Measurements from ENCODE around the gene SEMA6B. TPM values are rescaled to one million over a fixed set of nuclear protein-coding genes. Genes with fewer than 3 reads are reported as not detected.

SEMA6B gene
- total RNA-seq, 4 donors from 2014 or later = 2.6 to 12.8 (median 5.2) TPM

DNA sequence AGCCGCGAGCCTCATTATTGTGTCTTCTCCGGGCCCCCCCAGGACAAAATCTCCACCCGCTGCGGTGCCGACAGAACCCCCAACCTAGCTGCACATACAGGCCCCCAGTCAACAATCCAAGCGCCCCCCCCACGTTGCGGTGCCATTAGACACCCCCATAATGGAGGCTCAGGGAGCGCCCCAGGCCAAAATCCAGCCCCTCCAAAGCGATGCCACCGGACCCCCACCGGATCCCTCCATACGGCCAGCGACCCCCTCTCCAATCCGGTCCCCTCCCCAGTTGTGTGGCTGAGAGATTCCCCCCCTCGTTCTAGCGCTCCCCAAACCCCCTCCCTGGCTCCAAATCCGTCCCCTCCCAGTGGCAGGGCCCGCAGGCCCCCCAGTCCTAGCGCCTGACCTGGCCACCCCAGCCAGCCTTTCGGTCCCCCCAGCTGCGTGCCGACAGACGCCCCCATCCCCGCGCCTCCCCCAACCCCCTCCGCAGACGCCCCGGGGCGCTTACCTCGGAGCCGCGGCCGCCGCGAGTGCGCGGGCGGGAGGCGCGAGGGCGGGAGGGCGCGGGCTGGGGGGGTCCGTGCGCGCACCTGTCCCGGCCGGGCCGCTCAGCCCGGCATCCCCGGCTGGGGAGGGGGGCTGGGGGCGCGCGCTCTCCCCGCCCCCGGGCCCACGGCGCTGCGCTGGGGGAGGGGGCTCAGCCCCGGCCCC, 21.6 kb upstream of the SEMA6B start:
- TF ChIP-seq, protein P1, sequence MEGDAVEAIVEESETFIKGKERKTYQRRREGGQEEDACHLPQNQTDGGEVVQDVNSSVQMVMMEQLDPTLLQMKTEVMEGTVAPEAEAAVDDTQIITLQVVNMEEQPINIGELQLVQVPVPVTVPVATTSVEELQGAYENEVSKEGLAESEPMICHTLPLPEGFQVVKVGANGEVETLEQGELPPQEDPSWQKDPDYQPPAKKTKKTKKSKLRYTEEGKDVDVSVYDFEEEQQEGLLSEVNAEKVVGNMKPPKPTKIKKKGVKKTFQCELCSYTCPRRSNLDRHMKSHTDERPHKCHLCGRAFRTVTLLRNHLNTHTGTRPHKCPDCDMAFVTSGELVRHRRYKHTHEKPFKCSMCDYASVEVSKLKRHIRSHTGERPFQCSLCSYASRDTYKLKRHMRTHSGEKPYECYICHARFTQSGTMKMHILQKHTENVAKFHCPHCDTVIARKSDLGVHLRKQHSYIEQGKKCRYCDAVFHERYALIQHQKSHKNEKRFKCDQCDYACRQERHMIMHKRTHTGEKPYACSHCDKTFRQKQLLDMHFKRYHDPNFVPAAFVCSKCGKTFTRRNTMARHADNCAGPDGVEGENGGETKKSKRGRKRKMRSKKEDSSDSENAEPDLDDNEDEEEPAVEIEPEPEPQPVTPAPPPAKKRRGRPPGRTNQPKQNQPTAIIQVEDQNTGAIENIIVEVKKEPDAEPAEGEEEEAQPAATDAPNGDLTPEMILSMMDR (IDR thresholded peaks at IDR 0.05; ENCODE audit: low read depth) = no peak

DNA sequence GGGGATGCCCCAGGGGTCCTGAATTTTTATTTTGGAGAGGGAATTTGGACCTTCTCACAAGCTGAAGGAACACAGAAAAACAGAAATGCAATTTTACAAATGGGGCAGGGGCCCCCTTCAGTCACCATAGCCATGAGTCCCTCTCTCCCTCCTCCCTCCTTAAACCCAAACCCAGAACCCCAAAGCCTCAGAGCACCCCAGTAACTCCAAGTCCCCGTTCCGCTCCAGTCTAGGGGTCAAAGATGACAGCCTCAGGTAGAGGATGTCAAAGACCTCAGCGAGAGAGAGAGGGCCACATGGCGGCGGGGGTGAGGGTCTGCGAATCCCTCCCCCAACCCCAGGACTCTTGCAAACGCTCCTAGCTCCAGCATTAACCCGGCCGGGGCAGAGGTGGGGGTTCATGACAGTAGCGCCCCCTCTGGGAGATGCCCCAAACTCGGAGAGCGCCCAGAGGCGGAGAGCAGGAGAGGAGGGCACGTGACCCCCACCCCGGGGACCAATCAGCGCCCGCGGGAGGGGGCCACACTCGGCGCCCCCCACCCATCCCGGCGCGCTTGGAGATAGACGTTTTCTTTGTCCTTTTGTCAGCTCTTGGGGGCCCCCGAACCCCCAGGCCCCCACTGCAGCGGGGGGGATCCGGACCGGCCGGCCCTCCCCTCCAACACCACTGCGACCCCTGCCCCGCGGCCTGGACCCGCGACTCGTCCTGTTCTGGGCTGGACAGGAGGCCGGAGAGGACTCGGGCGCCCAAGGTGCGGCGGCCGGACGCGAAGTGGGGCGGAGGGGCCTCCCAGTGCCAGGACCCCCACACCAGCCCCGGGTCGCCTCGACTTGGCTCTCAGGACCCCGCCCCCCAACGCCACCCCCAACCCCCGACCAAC, 20.8 kb upstream of the SEMA6B start:
- TF ChIP-seq, protein P1 (IDR thresholded peaks at IDR 0.05; ENCODE audit: low read depth) = no peak

- TF ChIP-seq, protein P1 (IDR thresholded peaks at IDR 0.05; ENCODE audit: low read depth) = no peak
These were observed 19.9 kb upstream of the SEMA6B start for GRCh38 chr19:4579389-4579788.

DNA sequence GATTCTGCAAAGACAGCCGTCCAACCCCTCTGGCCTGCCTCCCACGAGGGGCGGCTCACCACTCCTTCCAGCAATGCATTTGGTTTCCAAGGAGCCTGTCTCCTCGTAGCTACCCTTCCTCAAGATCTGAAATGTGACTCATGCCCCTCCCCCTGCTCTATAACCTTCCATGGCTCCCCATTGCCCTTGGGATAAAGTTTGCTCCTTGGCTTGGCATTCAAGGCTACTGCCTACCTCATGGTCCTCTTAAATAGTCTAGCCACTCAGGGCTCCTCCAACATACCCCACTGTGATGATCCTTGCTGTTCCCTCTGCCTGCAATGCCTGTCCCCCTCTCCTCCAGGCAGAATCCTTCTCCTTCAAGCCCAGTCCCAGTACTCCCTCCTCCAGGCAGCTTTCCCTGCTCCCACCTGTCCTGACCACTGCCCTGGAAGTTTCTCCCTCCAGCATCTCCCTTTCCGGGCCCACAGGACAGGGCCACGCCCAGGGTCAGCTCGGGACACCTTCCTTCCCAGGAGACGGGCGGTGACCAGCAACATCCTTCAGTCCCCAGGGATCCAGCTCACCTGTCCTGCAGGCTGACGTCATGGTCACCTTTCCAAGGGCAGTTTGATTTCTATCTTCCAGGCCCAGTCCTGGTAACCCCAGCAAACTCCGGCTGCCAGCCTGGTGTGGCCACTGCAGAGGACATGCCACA, 19.2 kb upstream of the SEMA6B start:
- TF ChIP-seq, protein P1 (IDR thresholded peaks at IDR 0.05; ENCODE audit: low read depth) = no peak

GRCh38 chr19:4577020-4577782, 17.7 kb upstream of the SEMA6B start:
- TF ChIP-seq, protein P1 (IDR thresholded peaks at IDR 0.05; ENCODE audit: low read depth) = no peak

GRCh38 chr19:4576016-4576933, 16.8 kb upstream of the SEMA6B start:
- TF ChIP-seq, protein P1 (IDR thresholded peaks at IDR 0.05; ENCODE audit: low read depth) = no peak

Measured in subcutaneous adipose tissue (tissue), 4 donors.